Measurements from ENCODE around the gene CXorf58.

Gene CXorf58

GRCh38 chrX:23901060-23901459 lies 6.7 kb upstream of the CXorf58 start:
- DNase-seq: no peak

GRCh38 chrX:23901805-23902204 lies 6.0 kb upstream of the CXorf58 start:
- DNase-seq: peak in 2 of 3 experiments; percentile 45 to 83

- DNase-seq: peak; percentile 42 to 86 (median 51)
Measured at GRCh38 chrX:23902419-23902818, 5.4 kb upstream of the CXorf58 start.

- DNase-seq: no peak
Measured at GRCh38 chrX:23904096-23904495, 3.7 kb upstream of the CXorf58 start.

- peak in 1 of 3 experiments; percentile 24 for DNase-seq
Measured at GRCh38 chrX:23907111-23907497, 702 bp upstream of the CXorf58 start.

GRCh38 chrX:23908219-23909004 lies 606 bp downstream of the CXorf58 start:
- DNase-seq: peak in 2 of 3 experiments; percentile 43 to 66

- DNase-seq: no peak
Measured at GRCh38 chrX:23911126-23911835, 3.5 kb downstream of the CXorf58 start.

GRCh38 chrX:23919148-23919547 lies 11.3 kb downstream of the CXorf58 start:
- no peak for DNase-seq

GRCh38 chrX:23919706-23920320 lies 12.0 kb downstream of the CXorf58 start:
- no peak for DNase-seq

- no peak for DNase-seq
Measured at GRCh38 chrX:23926015-23926414, 18.2 kb downstream of the CXorf58 start.

GRCh38 chrX:23930894-23931604 lies 23.2 kb downstream of the CXorf58 start:
- no peak for DNase-seq

GRCh38 chrX:23932046-23932445 lies 24.2 kb downstream of the CXorf58 start:
- no peak for DNase-seq

- DNase-seq: no peak
Measured at GRCh38 chrX:23935106-23935505, 27.3 kb downstream of the CXorf58 start.

GRCh38 chrX:23936180-23936579 lies 28.4 kb downstream of the CXorf58 start:
- no peak for DNase-seq

GRCh38 chrX:23937100-23937499 lies 29.3 kb downstream of the CXorf58 start:
- no peak for DNase-seq

- no peak for DNase-seq
Measured at GRCh38 chrX:23938690-23939089, 30.9 kb downstream of the CXorf58 start.

- no peak for DNase-seq
Measured at GRCh38 chrX:23939203-23939602, 31.4 kb downstream of the CXorf58 start.

GRCh38 chrX:23944234-23944633 lies 36.4 kb downstream of the CXorf58 start:
- peak in 1 of 3 experiments; percentile 54 for DNase-seq

GRCh38 chrX:23945206-23945605 lies 37.4 kb downstream of the CXorf58 start:
- DNase-seq: no peak

GRCh38 chrX:23952391-23952790 lies 44.6 kb downstream of the CXorf58 start:
- no peak for DNase-seq

- peak in 2 of 3 experiments; percentile 67 to 89 for DNase-seq
Measured at GRCh38 chrX:23952984-23953907, 45.4 kb downstream of the CXorf58 start.

GRCh38 chrX:23953908-23954269 lies 46.1 kb downstream of the CXorf58 start:
- DNase-seq: no peak
